Ectodermal cell (in vitro differentiated cells): Measurements from ENCODE around the gene GLS2.
"Not testable (repeated sequence)": the region's sequence is repeated elsewhere in the genome, so short reads cannot be mapped to it uniquely, and the experiment has no call there.

Experiments
- H3K27ac ChIP-seq: 2 replicates; pipeline ENCODE4 v1.7.0; 2013; ENCODE audit warnings: mild to moderate bottlenecking, low read depth, low read length; ENCODE audit not compliant: insufficient read depth, poor library complexity, severe bottlenecking
- H3K27me3 ChIP-seq: 2 replicates; pipeline ENCODE4 v1.7.0; 2013; ENCODE audit warnings: mild to moderate bottlenecking, low read length; ENCODE audit not compliant: insufficient read depth, control insufficient read depth, poor library complexity, severe bottlenecking
- H3K36me3 ChIP-seq: one replicate; pipeline ENCODE4 v1.7.0; 2013; ENCODE audit warnings: low read length; ENCODE audit not compliant: control insufficient read depth, insufficient read depth
- H3K4me1 ChIP-seq: one replicate; pipeline ENCODE4 v1.7.0; 2013; ENCODE audit warnings: low read length; ENCODE audit not compliant: control insufficient read depth, insufficient read depth
- H3K4me3 ChIP-seq: 2 replicates; pipeline ENCODE4 v1.7.0; 2013; ENCODE audit warnings: low read depth, low read length, control low read depth; ENCODE audit not compliant: insufficient read depth
- H3K9me3 ChIP-seq: 2 replicates; pipeline ENCODE4 v1.7.0; 2013; ENCODE audit warnings: mild to moderate bottlenecking, low read length, moderate library complexity; ENCODE audit not compliant: control insufficient read depth
- WGBS, 2 experiments: methylation state at CpG; one replicate each; pipeline ENCODE4 v1.1.7; 2013; ENCODE audit warnings: missing lambda C conversion rate in 2 of 2; 5-methylcytosine and 5-hydroxymethylcytosine counted together

GLS2 gene

GRCh38 chr12:56520048-56520447 lies 32.1 kb upstream of the GLS2 start:
- Histone ChIP-seq H3K36me3 (no peaks in the 10 kb centered on the region), H3K27me3 (no peaks in the 10 kb centered on the region), H3K4me3 (no peak overlapping the region), H3K9me3 (no peaks in the 10 kb centered on the region), H3K4me1 (peaks cover 10% of the 10 kb centered on the region), H3K27ac (no peak overlapping the region)
- WGBS, 2 experiments, result 88 to 89% methylated on average over 3 of the region's 3 CpGs

GRCh38 chr12:56518570-56518969 lies 30.6 kb upstream of the GLS2 start:
- no peak overlapping the region for H3K27ac ChIP-seq
- no peak overlapping the region for H3K4me3 ChIP-seq
- H3K4me1 ChIP-seq, result peaks cover 10% of the 10 kb centered on the region
- H3K27me3 ChIP-seq, result no peaks in the 10 kb centered on the region
- no peaks in the 10 kb centered on the region for H3K9me3 ChIP-seq
- H3K36me3 ChIP-seq, result no peaks in the 10 kb centered on the region
- WGBS, 2 experiments, result 84 to 87% methylated on average over 2 of the region's 2 CpGs

- H3K36me3 ChIP-seq, result no peaks in the 10 kb centered on the region
- no peaks in the 10 kb centered on the region for H3K9me3 ChIP-seq
- no peak overlapping the region for H3K4me3 ChIP-seq
- H3K27ac ChIP-seq, result no peak overlapping the region
- H3K4me1 ChIP-seq, result peaks cover 3% of the 10 kb centered on the region
- 92 to 94% methylated on average over 2 of the region's 2 CpGs for WGBS, 2 experiments
- H3K27me3 ChIP-seq, result no peaks in the 10 kb centered on the region
Measured at GRCh38 chr12:56517854-56518253, 29.9 kb upstream of the GLS2 start.

GRCh38 chr12:56514014-56514318 lies 26.0 kb upstream of the GLS2 start:
- not testable (repeated sequence) for H3K27me3 ChIP-seq, H3K9me3 ChIP-seq, H3K4me1 ChIP-seq, H3K36me3 ChIP-seq, H3K4me3 ChIP-seq, H3K27ac ChIP-seq
- WGBS, 2 experiments, result 67 to 71% methylated on average over 4 of the region's 4 CpGs

GRCh38 chr12:56510786-56511185 lies 22.8 kb upstream of the GLS2 start:
- no peak overlapping the region for H3K4me3 ChIP-seq
- WGBS, 2 experiments, result 94 to 95% methylated on average over 16 of the region's 16 CpGs
- no peaks in the 10 kb centered on the region for H3K4me1 ChIP-seq
- H3K27me3 ChIP-seq, result no peaks in the 10 kb centered on the region
- no peaks in the 10 kb centered on the region for H3K36me3 ChIP-seq
- no peaks in the 10 kb centered on the region for H3K9me3 ChIP-seq
- no peak overlapping the region for H3K27ac ChIP-seq

GRCh38 chr12:56499879-56500278 lies 11.9 kb upstream of the GLS2 start:
- H3K4me1 ChIP-seq, H3K27ac ChIP-seq, H3K4me3 ChIP-seq, H3K9me3 ChIP-seq, H3K36me3 ChIP-seq: not testable (repeated sequence)
- 95% methylated on average over 13 of the region's 13 CpGs for WGBS, 2 experiments
- peaks cover 11% of the 10 kb centered on the region for H3K27me3 ChIP-seq

- H3K27ac ChIP-seq, H3K9me3 ChIP-seq, H3K4me3 ChIP-seq, H3K4me1 ChIP-seq, H3K36me3 ChIP-seq: not testable (repeated sequence)
- WGBS, 2 experiments, result 92 to 95% methylated on average over 9 of the region's 9 CpGs
- H3K27me3 ChIP-seq, result peaks cover 11% of the 10 kb centered on the region
Measured at GRCh38 chr12:56499452-56499851, 11.5 kb upstream of the GLS2 start.

DNA sequence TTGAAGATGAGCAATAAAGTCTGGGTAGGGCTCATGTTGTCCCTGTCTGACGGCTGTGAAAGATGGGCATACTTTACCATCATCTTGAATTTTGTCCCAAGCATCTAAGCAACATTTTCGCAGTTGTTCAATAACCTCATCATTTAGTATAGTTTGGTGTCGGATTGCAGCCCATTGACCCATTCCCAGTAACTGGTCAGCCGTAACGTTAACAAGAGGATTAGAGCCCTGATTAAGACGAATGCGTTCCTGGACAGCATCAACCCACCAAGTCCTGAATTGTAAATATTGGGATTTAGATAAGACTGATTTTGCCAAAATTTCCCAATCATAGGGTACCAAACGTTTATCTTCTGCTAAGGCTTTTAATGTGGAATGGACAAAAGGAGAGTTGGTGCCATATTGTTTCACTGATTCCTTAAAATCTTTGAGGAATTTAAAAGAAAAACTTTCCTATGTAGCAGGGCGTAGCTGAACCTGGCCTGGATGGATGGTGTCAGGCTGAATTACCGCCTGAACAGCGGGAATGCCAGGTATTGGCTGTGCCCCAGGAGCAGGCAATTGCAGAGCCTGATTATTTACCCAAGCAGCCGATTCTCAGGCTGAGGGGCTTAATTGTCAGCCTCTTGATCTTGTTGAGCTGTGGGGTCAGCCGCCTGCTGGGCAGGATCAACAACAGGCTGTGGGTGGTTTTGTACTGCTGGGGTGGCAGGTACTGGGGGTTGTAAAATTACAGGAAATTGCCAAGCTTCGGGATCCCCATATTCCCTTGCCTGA lies 10.4 kb upstream of the GLS2 start:
- not testable (repeated sequence) for H3K36me3 ChIP-seq, H3K4me3 ChIP-seq, H3K4me1 ChIP-seq, H3K9me3 ChIP-seq, H3K27ac ChIP-seq
- WGBS, 2 experiments, result 52 to 55% methylated on average over 12 of the region's 14 CpGs
- H3K27me3 ChIP-seq, result peaks cover 11% of the 10 kb centered on the region

DNA sequence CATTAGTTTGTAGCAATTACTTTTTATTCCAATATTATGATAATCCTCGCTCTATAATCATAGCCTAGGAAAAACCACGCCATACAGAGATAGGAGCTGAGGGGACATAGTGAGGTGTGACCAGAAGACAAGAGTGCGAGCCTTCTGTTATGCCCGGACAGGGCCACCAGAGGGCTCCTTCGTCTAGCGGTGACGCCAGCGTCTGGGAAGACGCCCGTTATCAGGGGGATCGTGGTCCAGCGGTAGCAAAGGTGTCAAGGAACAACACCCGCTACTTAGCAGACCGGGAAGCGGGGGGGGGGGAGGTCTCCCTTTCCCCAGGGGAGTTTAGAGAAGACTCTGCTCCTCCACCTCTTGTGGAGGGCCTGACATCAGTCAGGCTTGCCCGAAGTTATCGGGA lies 8.7 kb upstream of the GLS2 start:
- H3K27ac ChIP-seq, H3K4me1 ChIP-seq, H3K4me3 ChIP-seq, H3K36me3 ChIP-seq, H3K9me3 ChIP-seq: not testable (repeated sequence)
- 28 to 29% methylated on average over 15 of the region's 17 CpGs for WGBS, 2 experiments
- H3K27me3 ChIP-seq, result peaks cover 10% of the 10 kb centered on the region

DNA sequence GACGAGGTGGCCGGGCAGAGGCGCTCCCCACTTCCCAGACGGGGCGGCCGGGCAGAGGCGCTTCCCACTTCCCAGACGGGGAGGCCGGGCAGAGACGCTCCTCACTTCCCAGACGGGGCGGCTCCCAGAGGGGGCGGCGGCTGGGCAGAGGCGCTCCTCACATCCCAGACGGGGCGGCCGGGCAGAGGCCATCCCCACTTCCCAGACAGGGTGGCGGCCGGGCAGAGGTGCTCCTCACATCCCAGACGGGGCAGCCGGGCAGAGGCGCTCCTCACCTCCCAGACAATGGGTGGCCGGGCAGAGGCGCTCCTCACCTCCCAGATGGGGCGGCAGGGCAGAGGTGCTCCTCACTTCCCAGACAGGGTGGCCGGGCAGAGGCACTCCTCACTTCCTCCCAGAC lies 6.5 kb upstream of the GLS2 start:
- H3K4me1 ChIP-seq, result not testable (repeated sequence)
- 96% methylated on average over 27 of the region's 27 CpGs for WGBS, 2 experiments

DNA sequence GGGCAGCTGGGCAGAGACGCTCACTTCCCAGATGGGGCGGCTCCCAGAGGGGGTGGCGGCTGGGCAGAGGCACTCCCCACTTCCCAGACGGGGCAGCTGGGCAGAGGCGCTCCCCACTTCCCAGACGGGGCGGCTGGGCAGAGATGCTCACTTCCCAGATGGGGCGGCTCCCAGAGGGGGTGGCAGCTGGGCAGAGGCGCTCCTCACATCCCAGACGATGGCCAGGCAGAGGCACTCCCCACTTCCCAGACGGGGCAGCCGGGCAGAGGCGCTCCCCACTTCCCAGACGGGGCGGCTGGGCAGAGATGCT lies 6.1 kb upstream of the GLS2 start:
- not testable (repeated sequence) for H3K4me1 ChIP-seq, H3K9me3 ChIP-seq, H3K36me3 ChIP-seq, H3K4me3 ChIP-seq, H3K27ac ChIP-seq
- 89 to 93% methylated on average over 15 of the region's 15 CpGs for WGBS, 2 experiments
- H3K27me3 ChIP-seq, result peaks cover 23% of the 10 kb centered on the region

More for the DNA sequence above, 6.5 kb upstream of the GLS2 start:
- H3K9me3 ChIP-seq, H3K36me3 ChIP-seq, H3K4me3 ChIP-seq, H3K27ac ChIP-seq: not testable (repeated sequence)
- peaks cover 19% of the 10 kb centered on the region for H3K27me3 ChIP-seq
